NCI-H69 (cell line): ENCODE data around the gene BGN.

ENCODE experiments used
- DNase-seq: peaks from one replicate; lab custom pipeline; 2025; lab: John Stamatoyannopoulos, UW

The BGN gene

GRCh38 chrX:153504445-153505016 is 9.8 kb downstream of the BGN start:
- DNase-seq, result no peak

DNA sequence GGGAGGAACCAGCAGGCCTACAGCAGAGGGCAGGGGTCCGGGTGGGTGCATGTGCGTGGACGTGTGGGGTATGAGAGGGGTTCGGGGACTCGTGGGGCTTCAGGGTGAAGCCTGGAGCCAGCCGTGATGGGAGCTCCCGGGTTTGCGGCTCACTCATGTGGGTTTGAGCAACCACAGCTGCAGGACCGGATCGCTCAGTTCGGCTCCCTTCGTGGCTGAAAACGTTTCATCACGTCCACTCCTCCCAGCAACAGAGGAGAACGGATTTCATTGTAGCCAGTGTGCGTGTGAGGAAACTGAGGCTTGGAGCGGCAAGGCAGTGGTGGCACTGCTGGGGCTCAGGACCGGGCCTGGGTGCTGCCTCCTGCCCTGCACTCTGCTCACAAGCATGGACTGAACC is 10.6 kb downstream of the BGN start:
- no peak for DNase-seq

DNA sequence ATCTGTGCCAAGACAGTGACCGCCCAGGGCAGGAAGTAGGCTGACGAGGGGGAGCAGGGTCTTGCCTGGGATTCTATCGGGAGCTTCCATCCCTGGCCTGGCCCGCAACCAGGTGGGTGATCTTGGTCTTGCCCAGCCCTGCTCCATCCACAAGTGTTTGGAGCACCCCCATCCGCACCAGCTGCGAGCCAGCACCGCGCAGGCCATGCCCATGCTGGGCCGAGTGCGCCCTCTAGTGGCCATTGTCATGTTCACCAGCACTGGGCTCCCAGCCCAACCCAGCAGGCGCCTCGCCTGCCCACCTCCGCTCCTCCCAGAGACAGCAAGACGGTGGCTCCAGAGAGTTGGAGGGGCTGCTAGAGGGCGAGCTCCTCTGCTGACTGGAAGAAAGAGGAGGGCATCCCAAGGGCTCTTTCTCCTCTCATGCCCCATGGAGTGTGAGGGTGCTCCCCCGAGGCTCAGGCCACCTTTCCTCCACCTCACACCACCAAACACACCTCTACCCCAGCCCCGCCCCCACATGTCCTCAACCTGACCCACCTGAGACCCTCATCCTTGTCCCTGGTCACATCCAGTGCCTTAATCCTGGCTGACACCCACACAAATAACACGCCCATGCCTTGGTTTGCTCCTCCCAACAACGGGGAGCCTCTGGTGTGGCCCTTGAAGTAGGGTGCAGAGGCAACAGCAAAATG is 12.9 kb downstream of the BGN start:
- peak; percentile 79 for DNase-seq

- no peak for DNase-seq
Measured at GRCh38 chrX:153509592-153509991, 14.8 kb downstream of the BGN start.

GRCh38 chrX:153510383-153510782 is 15.6 kb downstream of the BGN start:
- DNase-seq, result no peak

- DNase-seq, result peak; percentile 89
Measured at GRCh38 chrX:153511784-153512500, 17.2 kb downstream of the BGN start.

DNA sequence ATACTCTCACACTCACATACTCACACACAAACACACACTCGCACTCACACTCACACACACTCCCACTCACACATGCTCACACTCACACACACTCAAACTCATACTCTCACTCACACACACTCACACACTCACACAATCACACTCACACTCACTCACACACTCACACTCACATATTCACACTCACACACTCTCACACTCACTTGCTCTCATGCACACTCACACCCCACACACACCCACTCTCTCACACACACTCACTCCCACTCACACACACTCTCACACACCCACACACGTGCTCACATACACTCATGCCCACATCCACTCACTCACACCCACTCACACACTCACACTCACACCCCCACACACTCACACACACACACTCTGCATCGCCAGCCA is 17.7 kb downstream of the BGN start:
- DNase-seq, result no peak

- DNase-seq, result no peak
Measured at GRCh38 chrX:153513265-153513664, 18.5 kb downstream of the BGN start.

DNA sequence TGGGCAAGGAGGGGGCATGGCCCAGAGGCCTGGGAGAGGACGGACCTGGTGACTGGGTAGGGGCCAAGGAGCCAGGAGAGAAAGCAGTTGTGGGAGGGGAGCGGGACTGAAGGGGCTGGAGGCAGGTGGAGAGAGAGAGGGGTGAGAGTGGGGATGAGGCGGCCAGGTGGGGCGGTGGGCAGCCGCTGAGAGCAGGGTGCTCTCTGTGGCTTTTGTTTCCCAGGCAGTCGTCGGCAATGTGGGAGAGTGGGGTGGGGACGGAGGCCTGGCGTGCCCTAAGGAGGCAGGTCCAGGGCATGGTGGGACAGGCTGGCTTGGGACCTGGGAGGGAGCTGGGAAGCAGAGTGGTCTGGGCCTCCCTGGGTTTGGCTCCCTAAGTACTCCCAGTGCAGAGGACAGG is 19.5 kb downstream of the BGN start:
- DNase-seq, result no peak

GRCh38 chrX:153515435-153515834 is 20.7 kb downstream of the BGN start:
- no peak for DNase-seq

DNA sequence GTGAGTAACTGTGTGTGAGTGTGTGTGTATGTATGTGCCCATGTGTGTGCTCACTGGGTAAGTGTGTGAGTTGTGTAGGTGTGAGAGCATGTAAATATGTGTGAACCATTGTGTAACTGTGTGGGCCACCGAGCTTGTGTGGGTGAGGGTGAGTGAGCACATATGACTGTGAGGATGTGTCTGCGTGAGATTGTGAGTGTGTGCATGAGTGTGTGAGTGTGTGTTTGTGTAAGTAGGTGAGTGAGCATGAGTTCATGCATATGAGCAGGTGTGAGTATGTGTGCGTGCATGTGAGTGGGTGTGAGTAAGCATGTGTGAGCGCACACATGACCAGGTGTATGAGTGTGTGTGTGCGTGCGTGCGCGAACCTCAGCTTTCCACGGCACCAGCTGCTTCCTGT is 21.3 kb downstream of the BGN start:
- peak; percentile 6 for DNase-seq

GRCh38 chrX:153517423-153517822 is 22.6 kb downstream of the BGN start, which contains the start of gene ATP2B3:
TSS of gene ATP2B3 (plus strand) at chrX:153517642. CDS start at chrX:153536248, 18,606 bp downstream.
- peak; percentile 78 for DNase-seq

- peak; percentile 33 for DNase-seq
Measured at GRCh38 chrX:153517946-153518834, 23.4 kb downstream of the BGN start.

- peak; percentile 62 for DNase-seq
Measured at GRCh38 chrX:153519569-153520286, 24.9 kb downstream of the BGN start.

DNA sequence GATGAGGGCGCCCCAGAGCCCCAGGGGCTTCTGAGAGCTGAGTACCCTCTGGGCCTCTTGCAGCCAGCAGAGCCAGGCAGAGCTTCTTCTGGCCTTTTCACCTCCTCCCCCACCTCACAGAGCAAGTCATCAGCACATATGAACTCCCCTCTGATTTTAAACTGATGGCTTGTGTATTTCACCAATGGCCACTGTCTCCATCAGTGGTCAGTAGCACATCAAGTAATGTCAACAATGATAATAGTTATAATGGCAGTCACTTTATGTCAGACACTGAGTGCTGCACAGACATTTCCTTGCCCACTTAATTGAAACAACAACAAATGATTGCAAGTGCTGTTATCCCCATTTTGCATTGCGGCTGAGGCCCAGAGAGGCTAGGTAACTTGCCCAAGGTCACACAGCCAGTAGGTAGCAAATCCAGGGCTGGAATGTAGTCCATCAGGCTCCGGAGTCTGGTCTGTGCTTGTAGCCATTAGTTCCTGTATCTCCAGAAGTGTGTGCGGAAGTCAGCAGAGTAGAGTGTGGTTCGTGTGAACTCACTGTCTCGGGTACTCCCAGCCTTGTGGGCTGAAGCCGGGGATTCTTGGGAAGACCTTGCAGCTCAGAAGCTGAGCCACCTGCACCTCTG is 25.6 kb downstream of the BGN start:
- DNase-seq, result no peak

DNA sequence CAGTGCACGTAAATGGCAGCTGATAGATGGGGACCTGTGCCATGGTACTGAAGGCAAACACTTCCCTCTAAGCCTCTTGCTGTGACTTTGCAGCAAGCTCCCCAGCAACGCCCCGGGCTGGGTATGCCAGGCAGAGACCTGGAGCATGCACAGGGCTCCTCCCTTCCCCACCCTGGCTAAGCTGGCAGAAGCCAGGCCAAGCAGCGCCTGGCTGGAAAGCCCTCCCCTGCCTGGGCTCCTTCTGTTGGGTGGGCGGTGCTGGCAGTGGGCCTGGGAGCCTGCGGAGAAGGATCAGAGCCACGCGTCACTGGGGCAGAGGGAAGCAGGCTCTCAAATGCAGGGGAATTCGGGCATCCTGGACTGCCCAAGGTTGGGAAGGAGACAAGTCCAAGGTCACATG is 26.3 kb downstream of the BGN start:
- peak; percentile 93 for DNase-seq

DNA sequence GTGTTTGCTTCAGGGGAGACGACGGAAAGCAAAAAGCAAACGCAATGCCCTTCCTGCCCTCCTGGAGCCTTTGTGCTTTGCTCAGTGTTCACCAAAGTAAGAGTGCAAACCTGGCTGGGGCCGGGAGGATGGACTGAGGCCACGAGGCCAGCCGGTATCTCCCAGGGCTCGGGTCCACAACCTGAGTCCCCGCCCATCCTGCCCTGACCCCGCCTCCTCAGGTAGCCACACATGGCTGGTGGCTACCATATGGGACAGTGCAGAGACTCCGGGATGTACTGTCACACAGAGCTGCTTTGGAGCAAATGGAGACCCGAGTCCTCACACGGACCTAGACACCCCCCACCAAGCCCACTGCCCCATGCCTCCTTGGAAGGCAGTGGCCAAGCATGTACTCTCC is 27.5 kb downstream of the BGN start:
- DNase-seq, result no peak

DNA sequence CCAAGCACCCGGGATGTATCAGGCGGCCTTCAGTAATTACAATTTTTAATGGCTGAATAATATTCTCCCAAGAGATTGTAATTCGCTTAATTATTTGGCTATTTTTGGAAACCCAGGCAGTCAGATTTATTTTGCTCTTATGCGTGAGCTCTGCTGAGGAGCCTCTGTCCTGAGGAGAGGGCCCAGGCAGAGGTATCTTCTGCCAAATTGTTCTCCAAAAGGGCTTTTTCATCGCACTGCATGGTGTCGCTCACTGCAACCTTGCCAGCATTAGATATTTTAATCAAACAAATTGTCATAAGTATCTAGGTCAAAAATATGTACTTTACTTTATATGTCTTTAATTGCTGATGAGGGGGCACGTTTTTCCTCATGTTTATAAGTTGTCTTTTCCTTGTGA is 28.5 kb downstream of the BGN start:
- DNase-seq, result no peak

DNA sequence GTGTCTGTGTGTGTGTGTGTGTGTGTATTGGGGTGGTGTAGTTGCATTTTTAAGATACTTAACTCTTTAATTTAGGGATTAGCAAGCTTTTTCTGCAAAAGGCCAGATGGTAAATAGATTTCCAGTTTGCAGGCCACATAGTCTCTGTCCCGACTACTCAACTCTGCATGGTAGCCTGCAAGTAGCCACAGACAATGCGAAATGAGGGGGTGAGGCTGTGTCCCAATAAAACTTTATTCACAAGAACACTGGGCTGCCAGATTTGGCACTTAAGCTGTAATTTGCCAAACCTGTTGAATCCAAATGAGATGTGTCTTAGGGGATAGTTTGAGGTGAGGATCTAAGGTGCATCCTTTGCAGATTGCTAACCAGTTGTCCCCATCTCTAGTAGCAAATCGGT is 29.5 kb downstream of the BGN start:
- DNase-seq, result no peak

DNA sequence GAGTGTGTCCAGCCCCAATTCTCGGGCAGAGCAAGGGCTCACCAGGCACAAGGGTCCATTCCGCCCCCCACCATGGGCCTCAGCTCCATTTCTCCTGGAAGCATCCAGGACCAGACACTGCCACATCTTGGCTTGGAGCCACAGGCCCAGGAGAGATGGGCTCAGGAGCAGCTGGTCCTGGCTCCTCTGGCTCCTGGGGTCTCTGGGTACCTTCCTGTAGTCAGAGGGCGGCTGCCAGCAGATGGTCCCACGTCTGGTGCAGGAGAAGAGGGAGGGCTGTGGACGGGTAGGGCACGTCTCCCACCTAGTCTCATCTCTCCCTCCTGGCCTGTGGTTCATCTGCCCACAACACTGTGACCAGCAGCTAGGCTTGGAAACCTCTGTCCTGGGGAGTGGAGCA is 30.7 kb downstream of the BGN start:
- peak; percentile 49 for DNase-seq

DNA sequence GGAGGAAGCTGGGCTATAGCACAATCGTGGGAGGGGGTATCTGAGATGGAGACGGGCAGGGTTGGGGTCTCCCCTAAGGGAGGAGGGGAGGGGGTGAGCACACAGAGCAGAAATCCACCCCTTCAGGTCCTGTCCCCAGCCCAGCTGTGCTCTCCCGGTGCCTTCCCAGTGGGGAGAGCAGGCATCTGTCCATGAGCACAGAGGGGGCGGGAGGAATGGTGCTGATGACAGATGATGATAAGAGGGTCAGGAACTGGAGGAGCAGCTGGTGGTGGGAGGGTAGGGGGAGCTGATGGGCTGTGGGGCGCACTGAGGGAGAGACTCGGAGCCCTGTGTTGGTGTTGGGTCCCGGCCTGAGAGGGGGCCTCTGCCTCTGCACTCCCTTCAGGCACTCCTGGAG is 31.3 kb downstream of the BGN start:
- peak; percentile 64 for DNase-seq
